NCI-H1092 treated with DMSO at 0.1 percent for 48 hours (cell line): ENCODE results near the gene ZCCHC13.
"Not testable (repeated sequence)": the region's sequence is repeated elsewhere in the genome, so short reads cannot be mapped to it uniquely, and the experiment has no call there.

Experiments used
- DNase-seq: peaks from one replicate; lab custom pipeline; 2025; lab: John Stamatoyannopoulos, UW

ZCCHC13 gene

GRCh38 chrX:74321191-74321590 lies 17.2 kb downstream of the ZCCHC13 start:
- no peak for DNase-seq

GRCh38 chrX:74324131-74324530 lies 20.2 kb downstream of the ZCCHC13 start:
- DNase-seq = peak; percentile 26

GRCh38 chrX:74325130-74326059 lies 21.4 kb downstream of the ZCCHC13 start:
- DNase-seq = peak; percentile 82

- DNase-seq = no peak
Observed at GRCh38 chrX:74338852-74339251, 34.9 kb downstream of the ZCCHC13 start.

GRCh38 chrX:74340051-74340450 lies 36.1 kb downstream of the ZCCHC13 start:
- no peak for DNase-seq

- DNase-seq = not testable (repeated sequence)
Observed at GRCh38 chrX:74342211-74342610, 38.2 kb downstream of the ZCCHC13 start.

GRCh38 chrX:74343343-74344279 lies 39.6 kb downstream of the ZCCHC13 start:
- DNase-seq = peak; percentile 66

- DNase-seq = no peak
Observed at GRCh38 chrX:74344280-74344622, 40.3 kb downstream of the ZCCHC13 start.

GRCh38 chrX:74346088-74346487 lies 42.1 kb downstream of the ZCCHC13 start:
- no peak for DNase-seq

GRCh38 chrX:74349387-74349786 lies 45.4 kb downstream of the ZCCHC13 start:
- DNase-seq = no peak

GRCh38 chrX:74351760-74352159 lies 47.8 kb downstream of the ZCCHC13 start:
- no peak for DNase-seq

- DNase-seq = no peak
Observed at GRCh38 chrX:74353984-74354383, 50.0 kb downstream of the ZCCHC13 start.
